Sigmoid colon (tissue), 4 donors: ENCODE data around the gene BPI.

Experiments
- CTCF ChIP-seq, 4 experiments: fragments of 450-650 bp in 3 of 4; fragments of 200-600 bp in 1 of 4; IDR thresholded peaks; one replicate each; pipeline ENCODE4 v1.5.1; 2016 to 2019; ENCODE audit warnings: antibody characterized with exemption in 4 of 4, mild to moderate bottlenecking in 3 of 4, moderate library complexity in 2 of 4
- EP300 ChIP-seq, 4 donors: sonication (generic); formaldehyde crosslinking; IDR thresholded peaks; one replicate each; pipeline ENCODE4 v1.6.1; 2017; ENCODE audit warnings: antibody characterized with exemption in 4 of 4
- POLR2A ChIP-seq, 2 donors: fragments of 450-650 bp; IDR thresholded peaks; one replicate each; pipeline ENCODE4 v1.6.1; 2016; ENCODE audit warnings: antibody characterized with exemption in 2 of 2, mild to moderate bottlenecking in 2 of 2, moderate library complexity in 2 of 2
- POLR2AphosphoS5 ChIP-seq, 4 donors: sonication (generic); formaldehyde crosslinking; IDR thresholded peaks; one replicate each; pipeline ENCODE4 v1.6.1; 2017; ENCODE audit warnings: antibody characterized with exemption in 4 of 4

- no peak for TF ChIP-seq CTCF (IDR thresholded peaks at IDR 0.05)
- TF ChIP-seq POLR2A (IDR thresholded peaks at IDR 0.05): no peak
- TF ChIP-seq POLR2AphosphoS5 (IDR thresholded peaks at IDR 0.05): no peak
- TF ChIP-seq EP300 (IDR thresholded peaks at IDR 0.05): no peak
Measured at GRCh38 chr20:38277285-38277684, 26.7 kb upstream of the BPI start.
